Omental fat pad (tissue), 4 donors: ENCODE results near the gene GRB10. TPM values are rescaled to one million over a fixed set of nuclear protein-coding genes. Genes with fewer than 3 reads are reported as not detected.

Experiments
- ATAC-seq: fragments of 150-250 bp; one replicate; pipeline ENCODE4 v1.9.1; 2016; ENCODE audit warnings: mild to moderate bottlenecking, moderate library complexity; ENCODE audit not compliant: low FRiP score
- DNase-seq: peaks from one replicate; pipeline ENCODE4 v3.0.0-alpha.2; 2019; ENCODE audit warnings: low spot score
- CTCF ChIP-seq, 3 donors: fragments of 450-650 bp; IDR thresholded peaks; one replicate each; pipeline ENCODE4 v1.5.1; 2016 to 2017; ENCODE audit warnings: antibody characterized with exemption in 3 of 3, mild to moderate bottlenecking in 3 of 3, moderate library complexity in 2 of 3
- total RNA-seq, 4 donors: library from RNA; depleted of rRNA; stranded (reverse); fragments of >200 nt; gene quantifications; one replicate each; pipeline ENCODE4 v1.1.0, GENCODE V29; 2016

Gene GRB10
- total RNA-seq, 4 donors from 2014 or later = 64.6 to 100 (median 75.3) TPM

- no peak for TF ChIP-seq CTCF (IDR thresholded peaks at IDR 0.05)
- ATAC-seq (no peak), DNase-seq (no peak)
Measured at GRCh38 chr7:50646069-50646468, 136.6 kb downstream of the GRB10 start.

- no peak for ATAC-seq
- TF ChIP-seq CTCF (IDR thresholded peaks at IDR 0.05) = no peak
Measured at GRCh38 chr7:50645186-50645585, 137.5 kb downstream of the GRB10 start.

GRCh38 chr7:50644586-50644985 is 138.1 kb downstream of the GRB10 start:
- ATAC-seq = peak; percentile 31
- no peak for DNase-seq
- TF ChIP-seq CTCF (IDR thresholded peaks at IDR 0.05) = no peak

More at GRCh38 chr7:50645186-50645585, 137.5 kb downstream of the GRB10 start:
- no peak for DNase-seq

- ATAC-seq (peak; percentile 8), DNase-seq (no peak)
- no peak for TF ChIP-seq CTCF (IDR thresholded peaks at IDR 0.05)
Measured at GRCh38 chr7:50644114-50644513, 138.6 kb downstream of the GRB10 start.

DNA sequence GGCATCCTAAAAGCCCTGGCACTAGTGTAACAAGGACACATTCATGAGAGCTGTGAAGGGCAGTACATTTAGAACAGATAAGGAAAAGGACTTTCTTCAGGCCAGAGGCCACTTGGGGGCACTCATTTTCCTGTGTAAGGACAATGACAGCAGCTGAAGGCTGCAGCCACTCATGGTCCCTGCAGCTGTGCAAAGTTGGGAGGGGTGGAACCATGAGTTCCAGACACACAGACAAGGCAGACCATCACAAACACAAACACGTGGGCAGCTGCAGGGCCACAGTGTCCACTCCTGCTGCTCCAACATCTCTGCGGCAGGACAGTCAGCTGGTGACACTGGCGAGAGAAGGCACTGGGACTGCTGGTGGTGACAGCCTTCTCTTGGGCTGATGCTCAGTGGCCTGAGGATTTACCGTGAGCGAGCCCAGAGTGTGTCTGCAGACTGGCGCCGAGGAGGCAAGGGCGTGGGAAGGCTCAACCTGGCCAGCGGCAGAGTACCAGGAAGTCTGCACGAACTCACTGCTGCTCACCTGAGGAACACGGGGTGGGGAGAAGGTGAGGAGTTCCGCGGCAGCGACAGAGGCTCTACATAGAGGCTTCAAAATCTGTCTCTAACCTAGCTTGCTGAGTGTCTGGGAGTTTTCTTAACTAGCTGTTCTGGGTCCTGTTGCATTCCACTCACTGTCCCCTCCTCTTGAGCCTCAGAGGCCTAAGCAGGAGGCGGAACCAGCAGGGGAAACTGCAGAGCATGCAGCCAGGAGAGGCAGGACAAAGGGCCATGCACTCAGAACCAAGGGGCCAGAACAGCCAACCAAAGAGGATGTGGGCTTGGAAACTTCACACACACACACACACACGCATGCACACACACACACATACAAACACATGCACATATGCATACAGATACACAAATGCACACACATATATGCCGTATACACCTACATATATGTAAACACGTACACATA is 141.0 kb downstream of the GRB10 start:
- TF ChIP-seq CTCF (IDR thresholded peaks at IDR 0.05) = no peak
- ATAC-seq (no peak), DNase-seq (no peak)

DNA sequence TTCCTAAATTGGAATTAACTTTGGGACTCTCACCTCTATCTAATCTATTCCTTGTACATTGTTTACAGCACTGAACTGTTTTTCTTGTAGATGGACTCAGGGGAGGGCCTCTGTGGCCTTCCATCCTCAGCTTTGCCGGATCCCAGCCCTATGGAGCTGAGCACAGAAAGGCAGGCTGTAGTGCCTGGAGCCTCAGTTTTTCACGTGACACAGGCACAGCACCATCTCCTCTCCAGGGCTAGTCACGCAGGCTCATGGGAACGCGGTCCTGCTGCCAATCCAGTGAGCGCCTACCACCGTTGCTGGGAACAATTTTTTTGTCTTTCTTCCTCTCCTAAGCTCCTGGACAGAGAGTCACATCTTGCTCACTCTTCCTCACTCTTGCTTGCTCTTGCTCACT is 141.9 kb downstream of the GRB10 start:
- TF ChIP-seq CTCF (IDR thresholded peaks at IDR 0.05) = no peak
- ATAC-seq = no peak
- no peak for DNase-seq

- TF ChIP-seq CTCF (IDR thresholded peaks at IDR 0.05) = no peak
Measured at GRCh38 chr7:50640256-50640655, 142.4 kb downstream of the GRB10 start.

More at GRCh38 chr7:50640256-50640655, 142.4 kb downstream of the GRB10 start:
- no peak for ATAC-seq
- DNase-seq = no peak
